ENCODE data around the gene COL9A3. TPM values are rescaled to one million over a fixed set of nuclear protein-coding genes. Genes with fewer than 3 reads are reported as not detected.

COL9A3 gene
- total and polyA plus RNA-seq, 8 donors, result 1.7 to 183 (median 9.5) TPM

DNA sequence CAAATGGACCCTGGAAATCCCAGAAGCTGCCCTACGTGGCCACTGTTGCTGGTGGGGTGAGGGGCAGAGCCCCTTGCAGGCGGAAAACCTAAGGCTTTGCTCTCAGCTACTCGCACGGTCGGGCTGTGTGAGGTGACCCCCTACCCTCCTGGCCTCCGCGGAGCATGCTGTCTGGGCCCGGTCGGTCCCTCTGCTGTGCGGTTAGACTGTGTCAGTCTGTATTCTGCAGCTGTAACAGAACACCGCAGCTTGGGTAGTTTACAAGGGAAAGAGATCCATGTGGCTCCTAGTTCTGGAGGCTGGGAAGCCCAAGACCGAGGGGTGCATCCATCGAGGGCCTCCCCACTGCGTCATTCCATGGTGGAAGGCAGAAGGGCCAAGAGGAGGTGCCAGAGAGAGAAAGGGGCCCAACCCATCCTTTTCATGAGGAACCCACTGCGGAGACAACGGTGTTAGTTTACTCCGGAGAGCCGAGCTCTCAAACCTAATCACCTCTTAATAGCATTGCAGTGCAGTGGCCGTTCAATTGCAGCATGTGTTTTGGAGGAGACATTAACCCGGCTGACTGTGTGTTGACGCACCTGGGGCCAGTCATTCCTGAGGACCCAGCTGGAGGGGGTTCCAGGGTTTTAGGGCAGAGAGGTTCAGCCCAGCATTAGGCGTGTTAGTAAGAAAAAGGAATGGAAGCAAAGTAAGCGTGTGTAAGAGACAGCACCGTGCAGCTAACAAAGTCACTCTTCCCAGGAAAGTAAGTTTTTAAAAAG, 18.3 kb downstream of the COL9A3 start:
- intact Hi-C loops (cut with DNase I), result no loop called here
- DNase-seq (peak in 2 of 6 donors; percentile 26 to 34), FAIRE-seq (no peak), ATAC-seq (no peak)
- H3K9me3 ChIP-seq, result no peaks in the 10 kb centered on the region
- no peaks in the 10 kb centered on the region for H3K4me1 ChIP-seq
- 71 to 81% methylated on average over 24 of the region's 24 CpGs for WGBS, 2 donors
- H3K36me3 ChIP-seq, result no peaks in the 10 kb centered on the region
- H3K27me3 ChIP-seq, result no peaks in the 10 kb centered on the region
- no peak overlapping the region for H3K27ac ChIP-seq
- no peak overlapping the region for H3K4me3 ChIP-seq
- TF ChIP-seq, protein P1, sequence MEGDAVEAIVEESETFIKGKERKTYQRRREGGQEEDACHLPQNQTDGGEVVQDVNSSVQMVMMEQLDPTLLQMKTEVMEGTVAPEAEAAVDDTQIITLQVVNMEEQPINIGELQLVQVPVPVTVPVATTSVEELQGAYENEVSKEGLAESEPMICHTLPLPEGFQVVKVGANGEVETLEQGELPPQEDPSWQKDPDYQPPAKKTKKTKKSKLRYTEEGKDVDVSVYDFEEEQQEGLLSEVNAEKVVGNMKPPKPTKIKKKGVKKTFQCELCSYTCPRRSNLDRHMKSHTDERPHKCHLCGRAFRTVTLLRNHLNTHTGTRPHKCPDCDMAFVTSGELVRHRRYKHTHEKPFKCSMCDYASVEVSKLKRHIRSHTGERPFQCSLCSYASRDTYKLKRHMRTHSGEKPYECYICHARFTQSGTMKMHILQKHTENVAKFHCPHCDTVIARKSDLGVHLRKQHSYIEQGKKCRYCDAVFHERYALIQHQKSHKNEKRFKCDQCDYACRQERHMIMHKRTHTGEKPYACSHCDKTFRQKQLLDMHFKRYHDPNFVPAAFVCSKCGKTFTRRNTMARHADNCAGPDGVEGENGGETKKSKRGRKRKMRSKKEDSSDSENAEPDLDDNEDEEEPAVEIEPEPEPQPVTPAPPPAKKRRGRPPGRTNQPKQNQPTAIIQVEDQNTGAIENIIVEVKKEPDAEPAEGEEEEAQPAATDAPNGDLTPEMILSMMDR (IDR thresholded peaks at IDR 0.05), result no peak

DNA sequence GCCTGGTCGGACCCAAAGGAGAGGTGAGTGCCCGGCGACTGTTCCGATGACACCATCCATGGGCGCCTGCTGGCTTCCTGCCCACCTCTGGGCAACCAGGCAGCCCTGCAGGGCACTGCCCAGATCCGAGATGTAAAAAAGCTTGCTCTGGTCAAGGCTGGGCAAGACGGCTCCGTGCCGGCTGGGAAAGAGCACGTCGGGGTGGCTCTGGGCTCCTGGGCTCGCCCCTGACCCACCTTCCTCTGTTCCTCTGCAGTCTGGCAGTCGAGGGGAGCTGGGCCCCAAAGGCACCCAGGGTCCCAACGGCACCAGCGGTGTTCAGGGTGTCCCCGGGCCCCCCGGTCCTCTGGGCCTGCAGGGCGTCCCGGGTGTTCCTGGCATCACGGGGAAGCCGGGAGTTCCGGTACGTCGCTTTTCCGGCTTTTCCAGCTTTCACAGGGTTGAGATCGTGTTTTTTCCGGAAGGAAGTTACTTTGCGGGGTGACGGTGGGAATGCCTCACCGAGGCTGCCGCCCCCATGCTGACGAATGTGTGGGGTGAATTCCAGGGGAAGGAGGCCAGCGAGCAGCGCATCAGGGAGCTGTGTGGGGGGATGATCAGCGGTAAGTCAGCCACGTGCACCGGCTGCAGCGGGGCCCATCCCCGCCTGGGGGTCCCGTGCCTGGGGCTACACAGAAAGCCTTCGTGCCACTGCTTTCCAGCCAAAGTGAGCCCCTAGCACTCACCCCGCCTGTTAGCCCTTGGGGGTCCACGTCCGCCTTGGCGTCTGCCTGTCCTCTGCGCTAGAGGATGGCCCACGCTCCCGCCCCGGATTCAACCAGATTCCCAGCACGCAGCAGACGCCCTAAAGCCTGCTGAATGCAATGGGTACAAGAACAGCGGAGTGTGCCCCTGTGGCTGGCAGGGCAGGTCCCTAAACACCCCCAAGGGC, 19.3 kb downstream of the COL9A3 start:
- Histone ChIP-seq H3K4me1 (no peaks in the 10 kb centered on the region), H3K9me3 (no peaks in the 10 kb centered on the region), H3K27ac (no peak overlapping the region), H3K36me3 (no peaks in the 10 kb centered on the region), H3K27me3 (no peaks in the 10 kb centered on the region), H3K4me3 (no peak overlapping the region)
- ATAC-seq, result no peak
- peak in 1 of 6 donors; percentile 48 for DNase-seq
- TF ChIP-seq, protein P1 (IDR thresholded peaks at IDR 0.05), result no peak
- intact Hi-C loops (cut with DNase I), result no loop called here
- 68 to 77% methylated on average over 51 to 52 of the region's 52 CpGs for WGBS, 2 donors
- no peak for FAIRE-seq

DNA sequence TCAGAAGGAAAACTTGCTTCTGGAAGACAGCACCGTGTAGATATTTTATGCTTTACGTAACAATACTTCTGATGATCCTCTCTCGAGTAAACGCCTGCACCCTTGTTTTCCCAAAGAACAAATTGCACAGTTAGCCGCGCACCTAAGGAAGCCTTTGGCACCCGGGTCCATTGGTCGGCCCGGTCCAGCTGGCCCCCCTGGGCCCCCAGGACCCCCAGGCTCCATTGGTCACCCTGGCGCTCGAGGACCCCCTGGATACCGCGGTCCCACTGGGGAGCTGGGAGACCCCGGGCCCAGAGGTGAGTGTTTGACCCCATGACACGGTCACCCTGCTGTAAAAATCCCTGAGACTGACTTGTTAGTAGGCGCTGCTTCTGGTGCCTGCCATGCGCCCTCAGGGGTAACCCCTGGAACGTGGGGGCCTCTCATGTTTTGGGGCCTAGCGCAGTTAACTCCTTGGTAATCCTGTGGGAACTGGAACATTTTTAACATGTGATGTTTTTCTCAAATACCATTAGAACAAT, 20.2 kb downstream of the COL9A3 start:
- TF ChIP-seq, protein P1 (IDR thresholded peaks at IDR 0.05), result no peak
- WGBS, 2 donors, result 78 to 83% methylated on average over 19 of the region's 19 CpGs
- DNase-seq (peak in 1 of 6 donors; percentile 38), ATAC-seq (no peak), FAIRE-seq (no peak)
- intact Hi-C loops (cut with DNase I), result no loop called here
- Histone ChIP-seq H3K9me3 (no peaks in the 10 kb centered on the region), H3K27ac (no peak overlapping the region), H3K4me3 (no peak overlapping the region), H3K27me3 (no peaks in the 10 kb centered on the region), H3K36me3 (no peaks in the 10 kb centered on the region), H3K4me1 (no peaks in the 10 kb centered on the region)

DNA sequence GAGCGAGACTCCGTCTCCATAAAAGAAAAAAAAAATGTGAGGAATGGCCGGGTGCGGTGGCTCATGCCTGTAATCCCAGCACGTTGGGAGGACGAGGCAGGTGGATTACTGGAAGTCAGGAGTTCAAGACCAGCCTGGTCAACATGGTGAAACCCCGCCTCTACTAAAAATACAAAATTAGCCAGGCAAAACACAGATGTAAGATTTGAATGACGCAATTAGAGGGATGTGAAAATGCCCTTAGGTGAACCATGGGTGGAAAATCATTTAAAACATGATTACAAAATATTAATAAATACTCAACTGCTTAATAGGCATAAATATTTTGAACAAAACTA, 20.9 kb downstream of the COL9A3 start:
- no peak for DNase-seq
- Histone ChIP-seq H3K4me3 (no peak overlapping the region), H3K9me3 (no peaks in the 10 kb centered on the region), H3K36me3 (no peaks in the 10 kb centered on the region), H3K27me3 (no peaks in the 10 kb centered on the region), H3K27ac (no peak overlapping the region), H3K4me1 (no peaks in the 10 kb centered on the region)
- WGBS, 2 donors, result 77 to 89% methylated on average over 8 of the region's 8 CpGs
- FAIRE-seq, result no peak
- intact Hi-C loops (cut with DNase I), result no loop called here
- TF ChIP-seq, protein P1 (IDR thresholded peaks at IDR 0.05), result no peak
- ATAC-seq, result no peak

Data from pancreas (tissue), 10 donors.